Stimulated activated naive CD8-positive, alpha-beta T cell treated with anti-CD3 and anti-CD28 coated beads, Interleukin-15, amount 100 ng/mL, for 72 hours (primary cell): ENCODE measurements around the gene R3HDM4.

Experiments
- ATAC-seq: fragments of 150-1000 bp; cut with Tn5 transposase; 2 replicates; pipeline ENCODE4 v1.10.0; 2021; ENCODE audit warnings: mild to moderate bottlenecking, moderate library complexity
- DNase-seq, 2 donors: peaks; one replicate each; pipeline ENCODE4 v3.0.0; 2021 to 2022
- H3K27ac Mint-ChIP-seq, 2 donors: one replicate each; pipeline ENCODE4 v1.8.0; 2022; ENCODE audit warnings: mild to moderate bottlenecking in 2 of 2, mixed read lengths in 2 of 2, moderate library complexity in 2 of 2
- H3K27me3 Mint-ChIP-seq: one replicate; pipeline ENCODE4 v1.8.0; 2022; ENCODE audit warnings: mixed read lengths
- H3K4me1 Mint-ChIP-seq: one replicate; pipeline ENCODE4 v1.8.0; 2022; ENCODE audit warnings: mild to moderate bottlenecking, mixed read lengths
- H3K4me3 Mint-ChIP-seq, 2 donors: one replicate each; pipeline ENCODE4 v1.8.0; 2022; ENCODE audit warnings: mild to moderate bottlenecking in 2 of 2, mixed read lengths in 2 of 2, moderate library complexity in 1 of 2
- H3K9me3 Mint-ChIP-seq, 2 donors: one replicate each; pipeline ENCODE4 v1.8.0; 2022; ENCODE audit warnings: mixed read lengths in 2 of 2

R3HDM4 gene

DNA sequence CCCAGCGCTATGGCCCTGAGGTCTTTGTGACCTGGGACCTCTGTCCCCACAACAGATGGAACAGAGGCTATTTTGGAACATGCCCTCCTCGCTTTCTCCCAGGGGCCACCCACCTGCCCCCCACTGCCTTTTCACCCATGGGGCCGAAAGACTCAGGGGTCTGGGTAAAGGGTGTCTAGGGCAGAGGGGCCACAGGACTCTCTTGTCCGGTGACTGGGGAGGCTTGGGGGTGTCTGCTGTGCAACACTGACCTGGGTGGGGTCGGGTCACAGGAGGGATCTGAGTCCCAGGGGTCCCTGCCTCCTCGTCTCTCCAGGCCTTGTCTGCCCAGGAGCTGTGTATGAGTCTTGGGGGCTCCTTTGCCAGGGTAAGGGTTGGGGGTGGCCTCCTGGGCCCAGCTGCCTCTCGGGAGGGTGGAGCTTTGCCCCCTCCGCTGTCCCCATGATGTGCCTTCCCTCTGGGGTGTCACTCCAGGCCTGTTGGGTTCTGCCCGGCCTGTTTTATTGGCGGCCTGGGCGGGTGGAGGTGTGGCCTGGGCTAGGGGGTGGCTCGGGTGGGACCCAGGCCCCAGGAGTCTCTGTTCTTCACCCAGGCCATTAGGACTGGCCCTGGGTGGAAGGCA is 14.9 kb upstream of the R3HDM4 start:
- DNase-seq (no peak), ATAC-seq (no peak)
- Mint-ChIP-seq H3K4me3 (peak overlapping the region; percentile 35), H3K9me3 (no peaks in the 10 kb centered on the region), H3K4me1 (peaks cover 27% of the 10 kb centered on the region), H3K27ac (no peak overlapping the region), H3K27me3 (peaks cover 11% of the 10 kb centered on the region)

DNA sequence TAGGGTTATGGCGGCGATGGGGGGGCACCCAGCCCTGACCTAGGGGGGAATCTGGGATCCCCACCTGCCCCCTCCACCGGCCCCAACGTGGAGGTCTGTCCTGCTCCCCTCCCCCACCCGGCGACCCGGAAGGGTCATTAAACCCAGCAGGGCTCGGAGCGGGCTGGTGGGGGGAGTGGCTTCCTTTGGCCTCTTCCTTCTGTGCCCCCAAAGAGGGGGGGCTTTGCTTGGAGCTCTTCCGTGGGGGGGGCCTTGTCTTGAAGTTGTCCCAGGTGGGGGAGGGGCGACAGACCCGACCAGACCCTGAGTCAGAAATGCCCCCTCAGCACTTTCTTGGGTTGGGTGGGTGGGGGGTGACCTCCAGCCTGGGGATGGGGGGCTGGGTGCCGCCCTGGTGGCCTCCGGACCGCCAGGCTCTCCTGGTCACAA is 14.3 kb upstream of the R3HDM4 start:
- no peak overlapping the region for H3K27ac Mint-ChIP-seq
- DNase-seq (no peak), ATAC-seq (no peak)
- peaks cover 22% of the 10 kb centered on the region for H3K4me1 Mint-ChIP-seq
- H3K27me3 Mint-ChIP-seq: peaks cover 6% of the 10 kb centered on the region
- H3K4me3 Mint-ChIP-seq: peak overlapping the region; percentile 35
- no peaks in the 10 kb centered on the region for H3K9me3 Mint-ChIP-seq

DNA sequence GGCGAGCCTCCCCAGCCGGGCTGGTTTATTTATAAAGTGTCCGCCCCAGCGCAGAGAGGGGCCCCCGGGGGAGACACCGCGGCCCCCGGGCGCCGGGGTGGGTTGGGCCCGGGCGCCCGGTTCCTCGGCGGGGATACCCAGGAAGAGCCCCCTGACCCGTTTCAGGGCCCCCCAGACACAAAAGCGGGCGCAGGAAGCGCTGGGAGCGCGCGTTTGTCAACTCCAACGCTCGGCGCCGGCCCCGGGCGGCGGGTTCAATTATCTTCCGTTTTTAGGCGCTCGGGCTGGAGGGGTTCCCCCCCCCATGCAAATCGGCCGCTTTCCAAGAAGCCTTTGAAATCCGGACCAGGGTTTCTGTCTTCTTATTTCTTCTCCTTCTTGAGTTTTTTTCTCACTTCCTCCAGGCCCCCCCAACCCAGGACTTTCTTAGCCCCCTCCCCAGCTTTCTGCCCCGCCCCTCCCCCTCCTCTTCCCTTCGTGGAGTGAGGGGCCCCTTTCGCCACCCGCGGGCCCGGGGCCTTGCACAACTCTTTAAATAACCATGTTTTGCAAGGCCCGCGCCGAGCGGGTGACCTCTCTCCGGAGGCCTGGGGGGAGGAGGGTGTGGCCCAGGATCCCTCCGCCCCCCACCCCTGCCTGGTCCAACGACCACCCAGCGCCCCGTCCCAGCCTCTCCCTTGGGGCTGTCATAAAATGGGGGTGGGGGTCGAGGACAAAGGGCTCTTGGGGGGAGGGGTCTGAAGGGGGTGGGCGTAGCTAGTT is 13.8 kb upstream of the R3HDM4 start:
- Mint-ChIP-seq H3K4me1 (peaks cover 19% of the 10 kb centered on the region), H3K9me3 (no peaks in the 10 kb centered on the region), H3K27ac (peak overlapping the region in 1 of 2 donors; percentile 74), H3K4me3 (peak overlapping the region; percentile 84 to 88), H3K27me3 (peaks cover 6% of the 10 kb centered on the region)
- DNase-seq (peak; percentile 48 to 75), ATAC-seq (peak; percentile 29)

DNA sequence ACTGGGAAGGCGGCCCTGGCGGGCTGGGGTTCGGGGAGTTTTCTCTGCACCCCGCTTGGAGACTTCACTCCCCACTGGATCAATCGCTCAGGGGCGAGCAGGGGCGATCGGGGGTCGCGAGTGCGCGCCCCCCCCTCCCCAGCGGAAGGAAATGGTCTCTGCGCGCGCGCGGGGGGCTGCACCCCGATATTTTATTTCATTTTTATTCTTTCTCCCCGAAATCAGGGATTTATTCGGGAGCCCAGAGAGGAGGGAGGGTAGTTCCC is 13.2 kb upstream of the R3HDM4 start:
- DNase-seq (no peak), ATAC-seq (no peak)
- Mint-ChIP-seq H3K9me3 (no peaks in the 10 kb centered on the region), H3K4me3 (peak overlapping the region; percentile 84 to 88), H3K4me1 (peaks cover 24% of the 10 kb centered on the region), H3K27me3 (peaks cover 9% of the 10 kb centered on the region), H3K27ac (peak overlapping the region in 1 of 2 donors; percentile 74)

DNA sequence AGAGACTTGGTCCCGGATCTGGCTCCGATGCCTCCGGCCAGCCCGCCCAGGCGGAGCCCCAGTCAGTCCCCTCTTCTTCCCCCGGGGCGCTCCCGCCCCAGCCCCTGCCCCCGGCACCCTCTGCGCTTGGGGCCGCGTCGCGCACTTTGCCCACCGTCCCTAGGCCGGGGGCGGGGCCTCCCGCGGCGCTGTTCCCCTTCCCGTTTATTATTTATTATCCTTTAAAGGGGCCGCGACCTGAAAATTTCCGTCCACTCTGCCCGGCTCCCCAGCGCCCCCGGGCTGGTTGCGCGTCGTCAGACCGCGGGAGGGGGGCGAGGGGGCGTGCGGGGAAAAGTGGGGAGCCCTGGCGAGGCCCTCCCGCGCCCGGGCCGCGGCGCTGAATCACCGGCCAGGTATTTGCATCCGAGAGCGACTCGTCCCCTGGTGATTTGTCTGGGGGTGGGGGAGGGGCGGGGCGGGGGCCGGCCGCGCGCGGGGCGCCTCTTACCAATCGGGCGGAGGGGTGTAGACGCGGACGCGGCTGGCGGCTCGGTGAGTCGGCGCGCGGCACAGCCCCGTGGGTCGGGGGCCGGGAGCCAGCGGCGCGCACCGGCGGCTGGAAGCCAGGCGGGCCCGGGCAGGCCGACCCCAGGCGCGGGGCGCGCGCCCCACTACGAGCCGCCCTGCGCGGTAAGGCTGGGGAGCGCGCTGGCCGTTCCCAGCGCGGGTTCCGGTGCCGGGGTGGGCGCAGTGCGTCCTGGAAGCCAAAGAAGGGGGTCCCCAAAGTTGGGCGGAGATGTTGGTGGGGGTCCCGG is 12.7 kb upstream of the R3HDM4 start, which contains the start of gene ARID3A:
Gene ARID3A (plus strand): TSS at position 510 of the 797 bp plus-strand sequence. CDS start 3,494 bp downstream, outside the sequence.
- ATAC-seq: peak; percentile 77
- Mint-ChIP-seq H3K27ac (peak within 1 kb of the TSS; percentile 85 to 86), H3K27me3 (peaks cover 9% of the 10 kb centered on the region), H3K9me3 (no peaks in the 10 kb centered on the region), H3K4me1 (peaks cover 29% of the 10 kb centered on the region), H3K4me3 (peak within 1 kb of the TSS; percentile 84 to 88)
- peak; percentile 83 to 88 for DNase-seq

DNA sequence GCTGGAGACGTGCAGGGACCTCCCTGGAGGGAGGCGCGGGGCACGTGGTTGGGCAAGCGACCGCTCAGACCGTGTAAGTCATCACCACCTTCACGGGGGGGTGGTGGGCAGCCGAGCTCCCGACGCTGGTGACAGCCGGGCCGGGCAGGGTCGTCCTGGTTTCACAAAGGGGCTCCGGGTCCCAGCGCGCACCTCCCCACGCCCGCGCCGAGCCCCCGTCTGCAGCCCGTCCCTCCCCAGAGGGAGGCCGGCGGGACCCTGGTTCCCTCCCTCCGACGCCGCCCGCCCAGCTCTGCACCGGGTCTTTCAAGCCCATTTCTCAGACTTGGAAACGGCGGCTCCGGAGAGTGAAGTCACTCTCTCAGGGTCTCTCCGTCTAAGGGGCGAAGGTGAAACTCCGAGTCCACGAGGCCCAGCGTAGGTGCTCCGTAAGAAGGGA is 12.1 kb upstream of the R3HDM4 start:
- Mint-ChIP-seq H3K4me3 (peak overlapping the region; percentile 77 to 88), H3K9me3 (no peaks in the 10 kb centered on the region), H3K27ac (peak overlapping the region; percentile 85 to 86), H3K4me1 (peaks cover 31% of the 10 kb centered on the region), H3K27me3 (peaks cover 9% of the 10 kb centered on the region)
- DNase-seq: no peak
- peak; percentile 70 for ATAC-seq

DNA sequence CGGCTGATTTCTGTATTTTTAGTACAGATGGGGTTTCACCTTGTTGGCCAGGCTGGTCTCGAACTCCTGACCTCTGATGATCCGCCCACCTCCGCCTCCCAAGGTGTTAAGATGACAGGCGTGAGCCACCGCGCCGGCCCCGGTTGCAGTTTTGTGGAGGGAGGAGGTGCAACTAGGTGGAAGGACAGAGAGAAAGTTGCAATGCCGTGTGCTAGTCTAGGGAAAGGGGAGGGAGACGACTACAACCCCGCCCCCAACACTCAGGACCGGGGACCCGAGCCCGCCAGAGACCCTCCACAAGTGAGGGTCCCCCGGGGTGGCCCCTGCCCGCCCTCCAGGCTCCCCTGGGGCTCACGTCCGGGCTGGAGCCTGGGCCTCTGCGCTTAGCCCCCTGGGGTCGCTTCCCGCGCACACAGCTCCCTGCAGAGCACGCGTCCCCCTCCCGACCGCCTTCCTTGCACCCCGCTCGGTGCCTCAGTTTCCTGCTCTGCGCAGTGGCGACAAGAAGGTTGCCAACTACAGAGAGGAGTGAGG is 11.6 kb upstream of the R3HDM4 start:
- Mint-ChIP-seq H3K4me3 (peak overlapping the region; percentile 77 to 88), H3K9me3 (no peaks in the 10 kb centered on the region), H3K4me1 (peaks cover 33% of the 10 kb centered on the region), H3K27ac (no peak overlapping the region), H3K27me3 (peaks cover 9% of the 10 kb centered on the region)
- ATAC-seq (no peak), DNase-seq (peak; percentile 30 to 41)

DNA sequence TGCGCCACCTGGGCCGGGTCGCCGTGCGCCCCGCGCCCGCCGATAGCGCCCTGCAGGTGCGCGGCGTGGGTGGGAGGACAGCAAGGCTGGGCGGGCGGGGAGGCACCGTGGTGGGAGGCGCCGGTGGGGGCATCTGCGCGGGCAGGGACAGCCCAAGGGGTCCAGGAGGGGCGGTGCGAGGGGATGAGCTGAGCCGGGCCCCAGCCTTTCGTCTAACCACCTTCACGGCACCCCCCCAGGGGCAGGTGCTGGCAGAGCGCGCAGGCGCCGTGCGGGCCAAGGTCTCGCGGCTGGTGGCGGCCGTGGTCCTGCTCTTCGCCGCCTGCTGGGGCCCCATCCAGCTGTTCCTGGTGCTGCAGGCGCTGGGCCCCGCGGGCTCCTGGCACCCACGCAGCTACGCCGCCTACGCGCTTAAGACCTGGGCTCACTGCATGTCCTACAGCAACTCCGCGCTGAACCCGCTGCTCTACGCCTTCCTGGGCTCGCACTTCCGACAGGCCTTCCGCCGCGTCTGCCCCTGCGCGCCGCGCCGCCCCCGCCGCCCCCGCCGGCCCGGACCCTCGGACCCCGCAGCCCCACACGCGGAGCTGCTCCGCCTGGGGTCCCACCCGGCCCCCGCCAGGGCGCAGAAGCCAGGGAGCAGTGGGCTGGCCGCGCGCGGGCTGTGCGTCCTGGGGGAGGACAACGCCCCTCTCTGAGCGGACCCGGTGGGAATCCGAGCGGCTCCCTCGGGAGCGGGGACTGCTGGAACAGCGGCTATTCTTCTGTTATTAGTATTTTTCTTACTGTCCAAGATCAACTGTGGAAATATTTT is 7.2 kb upstream of the R3HDM4 start:
- H3K27ac Mint-ChIP-seq: no peak overlapping the region
- peaks cover 26% of the 10 kb centered on the region for H3K27me3 Mint-ChIP-seq
- DNase-seq (peak in 1 of 2 donors; percentile 69), ATAC-seq (peak; percentile 57)
- H3K4me3 Mint-ChIP-seq: peak overlapping the region; percentile 78 to 86
- H3K4me1 Mint-ChIP-seq: peaks cover 55% of the 10 kb centered on the region
- no peaks in the 10 kb centered on the region for H3K9me3 Mint-ChIP-seq

DNA sequence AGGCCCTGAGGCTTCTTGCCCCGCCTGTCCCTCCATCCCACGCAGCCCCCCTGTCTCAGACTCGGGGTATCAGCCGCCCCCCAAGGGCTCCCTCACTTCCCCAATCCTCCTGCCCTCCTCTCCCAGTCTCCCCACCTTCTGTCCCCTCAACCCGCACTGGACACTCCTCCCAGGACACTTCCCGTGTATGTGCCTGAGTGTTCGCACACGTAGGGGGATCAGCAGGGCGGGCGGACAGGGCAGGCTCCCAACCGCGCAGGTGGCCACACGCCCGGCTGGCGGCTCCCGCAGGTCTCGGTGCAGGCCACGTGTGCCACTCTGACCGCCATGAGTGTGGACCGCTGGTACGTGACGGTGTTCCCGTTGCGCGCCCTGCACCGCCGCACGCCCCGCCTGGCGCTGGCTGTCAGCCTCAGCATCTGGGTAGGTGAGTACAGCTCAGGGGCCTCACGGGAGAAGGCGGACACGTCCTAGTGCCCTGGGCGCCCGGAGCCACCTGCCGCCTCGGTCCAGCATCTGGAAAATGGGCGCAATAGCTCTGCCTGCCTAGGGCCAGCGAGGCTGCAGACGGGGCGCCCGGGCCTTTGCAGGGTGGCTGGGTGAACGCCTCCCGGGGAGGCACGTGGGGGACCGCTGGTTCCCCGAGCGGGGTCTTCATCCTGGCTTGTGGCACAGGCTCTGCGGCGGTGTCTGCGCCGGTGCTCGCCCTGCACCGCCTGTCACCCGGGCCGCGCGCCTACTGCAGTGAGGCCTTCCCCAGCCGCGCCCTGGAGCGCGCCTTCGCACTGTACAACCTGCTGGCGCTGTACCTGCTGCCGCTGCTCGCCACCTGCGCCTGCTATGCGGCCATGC is 6.4 kb upstream of the R3HDM4 start:
- ATAC-seq (peak; percentile 57), DNase-seq (peak; percentile 54 to 75)
- peak overlapping the region; percentile 56 to 78 for H3K4me3 Mint-ChIP-seq
- H3K27me3 Mint-ChIP-seq: peaks cover 26% of the 10 kb centered on the region
- H3K9me3 Mint-ChIP-seq: no peaks in the 10 kb centered on the region
- H3K4me1 Mint-ChIP-seq: peaks cover 47% of the 10 kb centered on the region
- no peak overlapping the region for H3K27ac Mint-ChIP-seq

DNA sequence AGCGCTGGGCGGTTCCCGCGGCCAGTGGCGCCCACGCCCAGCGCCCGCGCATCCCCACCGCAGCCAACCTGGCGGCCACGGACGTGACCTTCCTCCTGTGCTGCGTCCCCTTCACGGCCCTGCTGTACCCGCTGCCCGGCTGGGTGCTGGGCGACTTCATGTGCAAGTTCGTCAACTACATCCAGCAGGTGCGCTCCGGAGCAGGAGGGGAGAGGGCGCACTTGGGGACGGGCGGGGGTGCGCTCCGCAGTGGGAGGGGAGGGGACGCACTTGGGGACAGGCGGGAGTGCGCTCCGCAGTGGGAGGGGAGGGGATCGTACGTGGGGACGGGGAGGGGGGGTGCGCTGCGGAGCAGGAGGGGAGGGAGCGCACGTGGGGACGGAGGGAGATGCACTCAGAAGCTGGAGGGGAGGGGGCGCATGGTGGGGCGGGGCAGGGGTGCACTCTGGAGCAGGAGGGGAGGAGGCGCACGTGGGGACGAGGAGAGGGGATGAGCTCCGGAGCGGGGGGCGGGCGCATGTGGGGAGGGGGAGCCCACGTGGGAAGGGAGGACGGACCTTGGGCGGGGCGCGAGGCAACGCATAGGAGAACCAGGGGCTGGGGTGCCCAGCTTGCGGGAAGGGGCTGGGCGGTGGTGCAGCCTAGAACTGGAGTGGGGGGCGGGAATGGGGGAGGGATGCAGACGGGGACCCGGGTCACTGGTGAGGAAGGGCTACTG is 5.6 kb upstream of the R3HDM4 start:
- ATAC-seq: no peak

DNA sequence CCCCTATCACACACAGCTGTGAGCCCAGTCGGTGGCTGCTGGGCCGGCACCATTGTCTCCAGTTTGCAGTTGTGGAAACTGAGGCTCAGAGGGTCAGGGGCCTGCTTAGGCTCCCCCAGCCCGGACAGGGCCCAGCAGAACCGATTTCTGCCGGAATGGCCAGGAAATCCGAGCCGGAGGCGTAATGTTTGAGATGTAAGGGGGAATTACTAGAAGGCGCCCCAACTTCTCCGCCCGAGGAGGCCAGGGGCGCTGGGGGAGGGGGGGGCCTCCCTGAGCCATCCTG is 5.1 kb upstream of the R3HDM4 start:
- peak overlapping the region; percentile 61 to 85 for H3K27ac Mint-ChIP-seq
- H3K4me1 Mint-ChIP-seq: peaks cover 39% of the 10 kb centered on the region
- ATAC-seq (no peak), DNase-seq (no peak)
- peak overlapping the region; percentile 54 to 88 for H3K4me3 Mint-ChIP-seq
- peaks cover 26% of the 10 kb centered on the region for H3K27me3 Mint-ChIP-seq
- H3K9me3 Mint-ChIP-seq: no peaks in the 10 kb centered on the region

More for the DNA sequence above, 5.6 kb upstream of the R3HDM4 start:
- Mint-ChIP-seq H3K4me1 (peaks cover 45% of the 10 kb centered on the region), H3K4me3 (peak overlapping the region; percentile 56 to 78), H3K27me3 (peaks cover 26% of the 10 kb centered on the region), H3K9me3 (no peaks in the 10 kb centered on the region), H3K27ac (no peak overlapping the region)
- DNase-seq: peak in 1 of 2 donors; percentile 27

DNA sequence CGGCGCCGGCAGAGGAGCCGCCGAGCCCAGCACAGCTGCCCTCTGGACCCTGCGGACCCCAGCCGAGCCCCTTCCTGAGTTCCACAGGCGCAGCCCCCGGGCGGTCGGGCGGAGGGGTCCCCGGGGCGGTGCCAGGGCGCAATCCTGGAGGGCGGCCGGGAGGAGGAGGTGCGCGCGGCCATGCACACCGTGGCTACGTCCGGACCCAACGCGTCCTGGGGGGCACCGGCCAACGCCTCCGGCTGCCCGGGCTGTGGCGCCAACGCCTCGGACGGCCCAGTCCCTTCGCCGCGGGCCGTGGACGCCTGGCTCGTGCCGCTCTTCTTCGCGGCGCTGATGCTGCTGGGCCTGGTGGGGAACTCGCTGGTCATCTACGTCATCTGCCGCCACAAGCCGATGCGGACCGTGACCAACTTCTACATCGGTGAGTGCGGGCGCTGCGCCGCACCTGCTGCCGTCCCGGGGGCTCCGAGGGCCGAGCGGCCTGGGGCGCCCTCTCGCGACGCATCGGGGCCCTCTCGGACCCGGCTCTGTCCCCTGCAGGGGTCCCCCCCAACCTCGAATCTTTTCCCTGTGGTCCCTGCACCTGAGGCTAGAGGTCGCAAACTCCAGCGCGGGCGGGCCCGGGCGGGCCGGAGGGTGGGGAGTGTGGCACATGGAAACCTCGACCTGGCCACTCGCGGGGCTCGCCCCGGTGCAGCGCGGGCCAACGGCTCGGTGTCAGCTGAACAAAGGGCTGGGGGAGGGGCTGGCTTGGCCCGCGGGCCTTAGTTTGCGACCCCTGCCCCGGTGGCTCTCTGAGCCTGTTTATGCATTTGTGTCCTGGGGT is 4.5 kb upstream of the R3HDM4 start, which contains the start of gene KISS1R:
Gene KISS1R (plus strand): TSS at position 11 of the 829 bp plus-strand sequence. CDS start 170 bp downstream, at position 181.
- H3K4me1 Mint-ChIP-seq: peaks cover 39% of the 10 kb centered on the region
- H3K27me3 Mint-ChIP-seq: peaks cover 26% of the 10 kb centered on the region
- ATAC-seq: peak; percentile 39
- no peaks in the 10 kb centered on the region for H3K9me3 Mint-ChIP-seq
- peak; percentile 56 to 65 for DNase-seq
- peak within 1 kb of the TSS; percentile 54 to 88 for H3K4me3 Mint-ChIP-seq
- peak within 1 kb of the TSS; percentile 61 to 85 for H3K27ac Mint-ChIP-seq
